ENCODE data around the gene TBC1D16. TPM values are rescaled to one million over a fixed set of nuclear protein-coding genes. Genes with fewer than 3 reads are reported as not detected.

Gene TBC1D16
- total RNA-seq, 2 donors from 2014 or later = 1.6 to 1.8 TPM

GRCh38 chr17:80035937-80036714 is 454 bp upstream of the TBC1D16 start, which contains the start of gene CCDC40:
Gene CCDC40, plus strand, starts transcription at chr17:80036642. Its CDS starts 21 bp downstream, at chr17:80036663.
- Mint-ChIP-seq H3K9me3 (no peaks in the 10 kb centered on the region), H3K4me3 (peak within 1 kb of the TSS; percentile 86), H3K4me1 (peaks cover 5% of the 10 kb centered on the region), H3K27ac (peak within 1 kb of the TSS; percentile 82), H3K36me3 (ENCODE audit: low read depth) (no peaks in the 10 kb centered on the region), H3K27me3 (no peaks in the 10 kb centered on the region)
- peak; percentile 81 for ATAC-seq (replicated peaks)

- ATAC-seq (replicated peaks) = peak; percentile 14
- Mint-ChIP-seq H3K36me3 (ENCODE audit: low read depth) (no peaks in the 10 kb centered on the region), H3K4me3 (peak overlapping the region; percentile 86), H3K9me3 (no peaks in the 10 kb centered on the region), H3K27ac (peak overlapping the region; percentile 77), H3K27me3 (no peaks in the 10 kb centered on the region), H3K4me1 (peaks cover 5% of the 10 kb centered on the region)
These were observed 633 bp downstream of the TBC1D16 start for GRCh38 chr17:80034791-80035686.

- H3K27me3 Mint-ChIP-seq = no peaks in the 10 kb centered on the region
- H3K4me3 Mint-ChIP-seq = no peak overlapping the region
- no peak for ATAC-seq (replicated peaks)
- no peaks in the 10 kb centered on the region for H3K9me3 Mint-ChIP-seq
- no peaks in the 10 kb centered on the region for H3K36me3 Mint-ChIP-seq (ENCODE audit: low read depth)
- H3K27ac Mint-ChIP-seq = no peak overlapping the region
- peaks cover 5% of the 10 kb centered on the region for H3K4me1 Mint-ChIP-seq
These were observed 1.8 kb downstream of the TBC1D16 start for GRCh38 chr17:80033840-80034239.

GRCh38 chr17:80032614-80033171 is 3.0 kb downstream of the TBC1D16 start:
- Mint-ChIP-seq H3K27ac (no peak overlapping the region), H3K4me3 (no peak overlapping the region), H3K27me3 (no peaks in the 10 kb centered on the region), H3K36me3 (ENCODE audit: low read depth) (no peaks in the 10 kb centered on the region), H3K9me3 (no peaks in the 10 kb centered on the region), H3K4me1 (peaks cover 5% of the 10 kb centered on the region)
- no peak for ATAC-seq (replicated peaks)

- Mint-ChIP-seq H3K27ac (no peak overlapping the region), H3K27me3 (no peaks in the 10 kb centered on the region), H3K4me3 (no peak overlapping the region), H3K9me3 (no peaks in the 10 kb centered on the region), H3K36me3 (ENCODE audit: low read depth) (no peaks in the 10 kb centered on the region), H3K4me1 (peaks cover 5% of the 10 kb centered on the region)
- no peak for ATAC-seq (replicated peaks)
These were observed 3.8 kb downstream of the TBC1D16 start for GRCh38 chr17:80031691-80032430.

- no peak overlapping the region for H3K4me3 Mint-ChIP-seq
- H3K27ac Mint-ChIP-seq = no peak overlapping the region
- no peak for ATAC-seq (replicated peaks)
- no peaks in the 10 kb centered on the region for H3K9me3 Mint-ChIP-seq
- H3K36me3 Mint-ChIP-seq (ENCODE audit: low read depth) = no peaks in the 10 kb centered on the region
- no peaks in the 10 kb centered on the region for H3K27me3 Mint-ChIP-seq
- H3K4me1 Mint-ChIP-seq = peaks cover 5% of the 10 kb centered on the region
These were observed 4.8 kb downstream of the TBC1D16 start for GRCh38 chr17:80030730-80031410.

- Mint-ChIP-seq H3K27me3 (no peaks in the 10 kb centered on the region), H3K4me1 (no peaks in the 10 kb centered on the region), H3K27ac (no peak overlapping the region), H3K4me3 (no peak overlapping the region), H3K9me3 (no peaks in the 10 kb centered on the region), H3K36me3 (ENCODE audit: low read depth) (no peaks in the 10 kb centered on the region)
- ATAC-seq (replicated peaks) = peak; percentile 68
These were observed 6.3 kb downstream of the TBC1D16 start for GRCh38 chr17:80029258-80029974.

GRCh38 chr17:80028030-80028429 is 7.6 kb downstream of the TBC1D16 start:
- Mint-ChIP-seq H3K4me3 (no peak overlapping the region), H3K4me1 (no peaks in the 10 kb centered on the region), H3K36me3 (ENCODE audit: low read depth) (no peaks in the 10 kb centered on the region), H3K9me3 (no peaks in the 10 kb centered on the region), H3K27ac (no peak overlapping the region), H3K27me3 (no peaks in the 10 kb centered on the region)
- ATAC-seq (replicated peaks) = no peak

GRCh38 chr17:80027043-80027435 is 8.6 kb downstream of the TBC1D16 start:
- Mint-ChIP-seq H3K36me3 (ENCODE audit: low read depth) (no peaks in the 10 kb centered on the region), H3K27me3 (no peaks in the 10 kb centered on the region), H3K4me3 (no peak overlapping the region), H3K27ac (no peak overlapping the region), H3K9me3 (no peaks in the 10 kb centered on the region), H3K4me1 (no peaks in the 10 kb centered on the region)
- no peak for ATAC-seq (replicated peaks)

GRCh38 chr17:80026359-80027042 is 9.2 kb downstream of the TBC1D16 start:
- H3K4me3 Mint-ChIP-seq = no peak overlapping the region
- no peak overlapping the region for H3K27ac Mint-ChIP-seq
- no peaks in the 10 kb centered on the region for H3K4me1 Mint-ChIP-seq
- no peaks in the 10 kb centered on the region for H3K27me3 Mint-ChIP-seq
- no peaks in the 10 kb centered on the region for H3K36me3 Mint-ChIP-seq (ENCODE audit: low read depth)
- no peaks in the 10 kb centered on the region for H3K9me3 Mint-ChIP-seq
- ATAC-seq (replicated peaks) = no peak

GRCh38 chr17:80025796-80026195 is 9.9 kb downstream of the TBC1D16 start:
- no peaks in the 10 kb centered on the region for H3K36me3 Mint-ChIP-seq (ENCODE audit: low read depth)
- no peaks in the 10 kb centered on the region for H3K4me1 Mint-ChIP-seq
- no peaks in the 10 kb centered on the region for H3K27me3 Mint-ChIP-seq
- H3K4me3 Mint-ChIP-seq = no peak overlapping the region
- no peak overlapping the region for H3K27ac Mint-ChIP-seq
- H3K9me3 Mint-ChIP-seq = no peaks in the 10 kb centered on the region
- ATAC-seq (replicated peaks) = no peak

GRCh38 chr17:80025140-80025539 is 10.5 kb downstream of the TBC1D16 start:
- no peak for ATAC-seq (replicated peaks)
- H3K4me3 Mint-ChIP-seq = no peak overlapping the region
- H3K4me1 Mint-ChIP-seq = no peaks in the 10 kb centered on the region
- no peak overlapping the region for H3K27ac Mint-ChIP-seq
- H3K9me3 Mint-ChIP-seq = no peaks in the 10 kb centered on the region
- no peaks in the 10 kb centered on the region for H3K27me3 Mint-ChIP-seq
- no peaks in the 10 kb centered on the region for H3K36me3 Mint-ChIP-seq (ENCODE audit: low read depth)

Data from activated T-helper 17 cell treated with anti-CD3 and anti-CD28 coated beads, Interleukin-2, amount 50 U/mL, for 72 hours (primary cell).